GM21423 (cell line): ENCODE data around the gene TMEM30B.

Source experiments
- ATAC-seq: cut with Tn5 transposase; IDR thresholded peaks from one replicate; pipeline ENCODE4 v1.9.1; 2021; ENCODE audit warnings: mild to moderate bottlenecking, moderate library complexity; ENCODE audit not compliant: unreplicated experiment

Gene TMEM30B

GRCh38 chr14:61238611-61239245 lies 42.4 kb downstream of the TMEM30B start:
- no peak for ATAC-seq

- ATAC-seq: no peak
These were observed 46.8 kb downstream of the TMEM30B start for GRCh38 chr14:61234215-61234916.

GRCh38 chr14:61233436-61233956 lies 47.6 kb downstream of the TMEM30B start:
- ATAC-seq: no peak

- no peak for ATAC-seq
These were observed 49.3 kb downstream of the TMEM30B start for GRCh38 chr14:61231810-61232209.

GRCh38 chr14:61229981-61230380 lies 51.2 kb downstream of the TMEM30B start:
- no peak for ATAC-seq

- ATAC-seq: no peak
These were observed 51.7 kb downstream of the TMEM30B start for GRCh38 chr14:61229475-61229888.

GRCh38 chr14:61227884-61228591 lies 53.1 kb downstream of the TMEM30B start:
- no peak for ATAC-seq
